Measurements from ENCODE around the gene CELF3. TPM values are rescaled to one million over a fixed set of nuclear protein-coding genes. Genes with fewer than 3 reads are reported as not detected.

The CELF3 gene
- polyA plus RNA-seq, 1 of the 3 experiments (the other 2 are of a cell fraction), result 0.25 TPM

DNA sequence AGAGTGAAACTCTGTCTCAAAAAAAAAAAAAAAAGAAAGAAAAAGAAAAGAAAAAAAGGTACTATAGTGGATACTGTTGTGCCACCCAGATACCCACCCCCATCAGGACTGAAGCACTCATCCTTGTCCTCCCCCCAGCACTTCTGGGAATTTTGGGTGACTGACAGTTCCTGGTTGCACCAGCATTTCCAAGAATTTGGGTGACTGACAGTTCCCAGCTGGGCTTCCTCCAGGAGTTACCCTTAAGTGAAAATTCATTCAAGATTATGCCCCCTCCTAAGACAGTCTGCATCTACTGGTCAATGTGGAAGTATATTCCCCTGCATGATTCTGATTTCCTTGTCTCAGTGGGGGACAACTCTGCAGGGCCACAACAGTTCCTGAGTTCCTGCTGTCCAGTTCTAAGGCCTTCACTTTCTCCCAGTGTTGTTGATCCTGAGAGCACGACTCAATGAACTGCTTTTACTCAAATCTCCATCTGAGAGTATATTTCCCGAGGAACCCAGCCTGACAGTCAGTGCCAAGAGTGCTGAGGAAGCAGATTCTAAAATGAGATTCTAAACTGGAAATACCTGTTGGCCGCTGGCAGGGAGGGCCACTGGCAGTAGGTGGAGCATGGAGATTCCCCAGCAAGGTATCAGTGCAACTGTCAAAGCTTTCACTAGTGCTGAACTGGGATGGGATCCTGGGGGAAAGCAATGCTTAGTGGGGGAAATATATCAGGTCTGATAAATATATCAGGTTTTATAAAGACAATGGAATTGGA is 23.2 kb upstream of the CELF3 start:
- TF ChIP-seq MXI1 (IDR thresholded peaks at IDR 0.05; ENCODE audit: low read depth, low read length) (no peak), FOXJ3 (CRISPR knock-in tag; IDR thresholded peaks at IDR 0.05) (no peak), TEAD4 (IDR thresholded peaks at IDR 0.05; ENCODE audit: borderline replicate concordance, insufficient read depth) (no peak), NRF1 (IDR thresholded peaks at IDR 0.05; ENCODE audit: low read depth, low read length) (no peak), SMC3 (IDR thresholded peaks at IDR 0.05; ENCODE audit: low read depth, low read length) (no peak), MEF2A (IDR thresholded peaks at IDR 0.05; ENCODE audit: borderline replicate concordance, low read depth) (no peak), RAD21 (IDR thresholded peaks at IDR 0.05; ENCODE audit: low read length) (no peak), CHD2 (IDR thresholded peaks at IDR 0.05; ENCODE audit: low read length, partially characterized antibody) (no peak)
- TF ChIP-seq, protein P1, sequence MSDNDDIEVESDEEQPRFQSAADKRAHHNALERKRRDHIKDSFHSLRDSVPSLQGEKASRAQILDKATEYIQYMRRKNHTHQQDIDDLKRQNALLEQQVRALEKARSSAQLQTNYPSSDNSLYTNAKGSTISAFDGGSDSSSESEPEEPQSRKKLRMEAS (IDR thresholded peaks at IDR 0.05; ENCODE audit: low read depth), result no peak
- TF ChIP-seq, protein P2, sequence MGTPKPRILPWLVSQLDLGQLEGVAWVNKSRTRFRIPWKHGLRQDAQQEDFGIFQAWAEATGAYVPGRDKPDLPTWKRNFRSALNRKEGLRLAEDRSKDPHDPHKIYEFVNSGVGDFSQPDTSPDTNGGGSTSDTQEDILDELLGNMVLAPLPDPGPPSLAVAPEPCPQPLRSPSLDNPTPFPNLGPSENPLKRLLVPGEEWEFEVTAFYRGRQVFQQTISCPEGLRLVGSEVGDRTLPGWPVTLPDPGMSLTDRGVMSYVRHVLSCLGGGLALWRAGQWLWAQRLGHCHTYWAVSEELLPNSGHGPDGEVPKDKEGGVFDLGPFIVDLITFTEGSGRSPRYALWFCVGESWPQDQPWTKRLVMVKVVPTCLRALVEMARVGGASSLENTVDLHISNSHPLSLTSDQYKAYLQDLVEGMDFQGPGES (IDR thresholded peaks at IDR 0.05; ENCODE audit: low read depth, low read length), result no peak
- TF ChIP-seq, protein P3, sequence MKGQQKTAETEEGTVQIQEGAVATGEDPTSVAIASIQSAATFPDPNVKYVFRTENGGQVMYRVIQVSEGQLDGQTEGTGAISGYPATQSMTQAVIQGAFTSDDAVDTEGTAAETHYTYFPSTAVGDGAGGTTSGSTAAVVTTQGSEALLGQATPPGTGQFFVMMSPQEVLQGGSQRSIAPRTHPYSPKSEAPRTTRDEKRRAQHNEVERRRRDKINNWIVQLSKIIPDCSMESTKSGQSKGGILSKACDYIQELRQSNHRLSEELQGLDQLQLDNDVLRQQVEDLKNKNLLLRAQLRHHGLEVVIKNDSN (IDR thresholded peaks at IDR 0.05; ENCODE audit: borderline replicate concordance, low read depth), result no peak
- TF ChIP-seq, protein P4, sequence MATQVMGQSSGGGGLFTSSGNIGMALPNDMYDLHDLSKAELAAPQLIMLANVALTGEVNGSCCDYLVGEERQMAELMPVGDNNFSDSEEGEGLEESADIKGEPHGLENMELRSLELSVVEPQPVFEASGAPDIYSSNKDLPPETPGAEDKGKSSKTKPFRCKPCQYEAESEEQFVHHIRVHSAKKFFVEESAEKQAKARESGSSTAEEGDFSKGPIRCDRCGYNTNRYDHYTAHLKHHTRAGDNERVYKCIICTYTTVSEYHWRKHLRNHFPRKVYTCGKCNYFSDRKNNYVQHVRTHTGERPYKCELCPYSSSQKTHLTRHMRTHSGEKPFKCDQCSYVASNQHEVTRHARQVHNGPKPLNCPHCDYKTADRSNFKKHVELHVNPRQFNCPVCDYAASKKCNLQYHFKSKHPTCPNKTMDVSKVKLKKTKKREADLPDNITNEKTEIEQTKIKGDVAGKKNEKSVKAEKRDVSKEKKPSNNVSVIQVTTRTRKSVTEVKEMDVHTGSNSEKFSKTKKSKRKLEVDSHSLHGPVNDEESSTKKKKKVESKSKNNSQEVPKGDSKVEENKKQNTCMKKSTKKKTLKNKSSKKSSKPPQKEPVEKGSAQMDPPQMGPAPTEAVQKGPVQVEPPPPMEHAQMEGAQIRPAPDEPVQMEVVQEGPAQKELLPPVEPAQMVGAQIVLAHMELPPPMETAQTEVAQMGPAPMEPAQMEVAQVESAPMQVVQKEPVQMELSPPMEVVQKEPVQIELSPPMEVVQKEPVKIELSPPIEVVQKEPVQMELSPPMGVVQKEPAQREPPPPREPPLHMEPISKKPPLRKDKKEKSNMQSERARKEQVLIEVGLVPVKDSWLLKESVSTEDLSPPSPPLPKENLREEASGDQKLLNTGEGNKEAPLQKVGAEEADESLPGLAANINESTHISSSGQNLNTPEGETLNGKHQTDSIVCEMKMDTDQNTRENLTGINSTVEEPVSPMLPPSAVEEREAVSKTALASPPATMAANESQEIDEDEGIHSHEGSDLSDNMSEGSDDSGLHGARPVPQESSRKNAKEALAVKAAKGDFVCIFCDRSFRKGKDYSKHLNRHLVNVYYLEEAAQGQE (IDR thresholded peaks at IDR 0.05; ENCODE audit: low read depth, low read length), result no peak
- Histone ChIP-seq H3K36me3 (replicated peaks in 1 of 2; ENCODE audit: control insufficient read depth in 1 of 2, insufficient read depth in 2 of 2, low read length in 1 of 2) (no peaks in the 10 kb centered on the region), H3K9ac (no peak overlapping the region), H3K9me3 (no peaks in the 10 kb centered on the region), H3K4me3 (ENCODE audit: low read depth in 2 of 2, low read length in 1 of 2) (0 out of 4 replicates have a peak overlapping the region, but pooled peaks of 1 of the 2 experiments have one; percentile 7), H4K20me1 (ENCODE audit: insufficient read depth) (no peaks in the 10 kb centered on the region), H3F3A (replicated peaks; ENCODE audit: insufficient read depth) (no peaks in the 10 kb centered on the region), H3K4me1 (ENCODE audit: control insufficient read depth in 1 of 2, insufficient read depth in 2 of 2, low read depth in 1 of 2, low read length in 1 of 2) (peaks cover 0 to 2% of the 10 kb centered on the region in 2 experiments; a peak in 1 of 4 replicates), H3K9me2 (no peaks in the 10 kb centered on the region), H3K27me3 (ENCODE audit: insufficient read depth) (peaks cover 25% of the 10 kb centered on the region; the same call in 1 of the 2 replicates), H3K79me2 (ENCODE audit: insufficient read depth) (no peaks in the 10 kb centered on the region), H3K4me2 (no peak overlapping the region), H2AFZ (ENCODE audit: low read depth) (no peak overlapping the region), H3K27ac (ENCODE audit: low read depth in 2 of 2, low read length in 1 of 2) (no peak overlapping the region)
- 38% methylated on average over 3 of the region's 3 CpGs for WGBS (ENCODE audit: low lambda C conversion rate)
- CTCF ChIA-PET, result interaction anchor here (1.6 to 3.3 kb wide), 2 partner anchors 96 to 205 kb away, joined by 4 to 12 read pairs; no protein-coding TSS in a partner anchor
- no peak for DNase-seq
- POLR2A ChIA-PET, result no interaction called here

All from SK-N-SH (cell line).